SK-N-SH treated with all-trans-retinoic acid at 6 μM for 48 hours (cell line): ENCODE data around the gene SHISA8.

Source experiments
- ATAC-seq: fragments of 200-7000 bp; cut with Tn5 transposase; 3 replicates; pipeline ENCODE4 v1.9.1; 2020; ENCODE audit warnings: mild to moderate bottlenecking, moderate library complexity
- ARNTL ChIP-seq: fragments of 450-650 bp; formaldehyde crosslinking; IDR thresholded peaks from 2 replicates; pipeline ENCODE4 v1.5.0; 2020; ENCODE audit warnings: low read depth, mild to moderate bottlenecking, moderate library complexity, borderline replicate concordance
- CREB5 ChIP-seq: fragments of 250-450 bp; sonication (Bioruptor Pico); IDR thresholded peaks from 2 replicates; pipeline ENCODE4 v1.5.1; 2020; ENCODE audit warnings: low read depth, mild to moderate bottlenecking, moderate library complexity
- CSDC2 ChIP-seq: fragments of 250-450 bp; sonication (Bioruptor Pico); IDR thresholded peaks from 2 replicates; pipeline ENCODE4 v1.5.0; 2020; ENCODE audit warnings: mild to moderate bottlenecking, moderate library complexity
- ESRRG ChIP-seq: fragments of 250-450 bp; sonication (Bioruptor Pico); IDR thresholded peaks from 2 replicates; pipeline ENCODE4 v1.6.1; 2021; ENCODE audit warnings: mild to moderate bottlenecking
- GLIS3 ChIP-seq: fragments of 250-450 bp; sonication (Bioruptor Pico); IDR thresholded peaks from 2 replicates; pipeline ENCODE4 v1.5.0; 2020; ENCODE audit warnings: mild to moderate bottlenecking, moderate library complexity
- ISL1 ChIP-seq: fragments of 250-450 bp; sonication (Bioruptor Pico); IDR thresholded peaks from 2 replicates; pipeline ENCODE4 v2.1.2; 2022; ENCODE audit warnings: mild to moderate bottlenecking, moderate library complexity
- OSR1 ChIP-seq: fragments of 250-450 bp; sonication (Bioruptor Pico); IDR thresholded peaks from 2 replicates; pipeline ENCODE4 v1.8.0; 2022; ENCODE audit warnings: moderate library complexity, mild to moderate bottlenecking, inconsistent platforms
- PATZ1 ChIP-seq: fragments of 250-450 bp; sonication (Bioruptor Pico); IDR thresholded peaks from 2 replicates; pipeline ENCODE4 v1.8.0; 2020; ENCODE audit warnings: mild to moderate bottlenecking, moderate library complexity, borderline replicate concordance
- POU6F1 ChIP-seq: fragments of 250-450 bp; sonication (Bioruptor Pico); IDR thresholded peaks from 2 replicates; pipeline ENCODE4 v1.8.0; 2021; ENCODE audit warnings: low read depth, mild to moderate bottlenecking, moderate library complexity, borderline replicate concordance
- PPARA ChIP-seq: fragments of 250-450 bp; sonication (Bioruptor Pico); IDR thresholded peaks from 2 replicates; pipeline ENCODE4 v1.5.0; 2020; ENCODE audit warnings: mild to moderate bottlenecking, borderline replicate concordance
- RARB ChIP-seq: fragments of 250-450 bp; sonication (Bioruptor Pico); IDR thresholded peaks from 2 replicates; pipeline ENCODE4 v1.8.0; 2021; ENCODE audit warnings: mild to moderate bottlenecking, moderate library complexity
- SNAI2 ChIP-seq: fragments of 250-450 bp; sonication (Bioruptor Pico); IDR thresholded peaks from 2 replicates; pipeline ENCODE4 v1.5.0; 2020; ENCODE audit warnings: mild to moderate bottlenecking, moderate library complexity
- TCF4 ChIP-seq: fragments of 250-450 bp; sonication (Bioruptor Pico); IDR thresholded peaks from 2 replicates; pipeline ENCODE4 v1.8.0; 2021; ENCODE audit warnings: mild to moderate bottlenecking, moderate library complexity, borderline replicate concordance
- TOX ChIP-seq: fragments of 250-450 bp; sonication (Bioruptor Pico); IDR thresholded peaks from 2 replicates; pipeline ENCODE4 v1.8.0; 2021; ENCODE audit warnings: mild to moderate bottlenecking, moderate library complexity, borderline replicate concordance
- TSHZ2 ChIP-seq: fragments of 250-450 bp; sonication (Bioruptor Pico); IDR thresholded peaks from 2 replicates; pipeline ENCODE4 v1.5.0; 2020; ENCODE audit warnings: mild to moderate bottlenecking, moderate library complexity
- ZC3H10 ChIP-seq: fragments of 250-450 bp; sonication (Bioruptor Pico); IDR thresholded peaks from 2 replicates; pipeline ENCODE4 v1.5.1; 2021; ENCODE audit warnings: mild to moderate bottlenecking, moderate library complexity
- ZFP3 ChIP-seq: fragments of 250-450 bp; sonication (Bioruptor Pico); IDR thresholded peaks from 2 replicates; pipeline ENCODE4 v1.5.0; 2020; ENCODE audit warnings: mild to moderate bottlenecking, moderate library complexity
- ZFP30 ChIP-seq: fragments of 450-650 bp; formaldehyde crosslinking; IDR thresholded peaks from 2 replicates; pipeline ENCODE4 v1.5.0; 2022; ENCODE audit warnings: mild to moderate bottlenecking, moderate library complexity
- ZNF565 ChIP-seq: fragments of 450-650 bp; formaldehyde crosslinking; conservative IDR thresholded peaks from 2 replicates; pipeline ENCODE4 v1.5.0; 2020; ENCODE audit warnings: low read depth, mild to moderate bottlenecking, moderate library complexity
- ZNF70 ChIP-seq: fragments of 450-650 bp; formaldehyde crosslinking; IDR thresholded peaks from 2 replicates; pipeline ENCODE4 v1.5.0; 2020; ENCODE audit warnings: mild to moderate bottlenecking, moderate library complexity

SHISA8 gene

GRCh38 chr22:41934284-41935014, 19.6 kb upstream of the SHISA8 start (continued):
- no peak for TF ChIP-seq ZNF565 (CRISPR knock-in tag)

GRCh38 chr22:41933411-41934177, 18.7 kb upstream of the SHISA8 start:
- ATAC-seq = no peak
- TF ChIP-seq TCF4 = no peak
- TF ChIP-seq CSDC2 (CRISPR knock-in tag) = no peak
- TF ChIP-seq ZNF70 (CRISPR knock-in tag) = no peak
- TF ChIP-seq OSR1 (CRISPR knock-in tag) = no peak
- TF ChIP-seq ZC3H10 (CRISPR knock-in tag) = no peak
- TF ChIP-seq CREB5 = no peak
- no peak for TF ChIP-seq ZFP3 (CRISPR knock-in tag)
- TF ChIP-seq TOX = no peak
- TF ChIP-seq ZFP30 (CRISPR knock-in tag) = no peak
- no peak for TF ChIP-seq TSHZ2 (CRISPR knock-in tag)
- TF ChIP-seq PPARA (CRISPR knock-in tag) = no peak
- TF ChIP-seq SNAI2 = no peak
- TF ChIP-seq ESRRG (CRISPR knock-in tag) = no peak
- TF ChIP-seq PATZ1 (CRISPR knock-in tag) = no peak
- TF ChIP-seq ISL1 (CRISPR knock-in tag) = no peak
- TF ChIP-seq ZNF565 (CRISPR knock-in tag) = no peak

- no peak for ATAC-seq
These were observed 17.5 kb upstream of the SHISA8 start for GRCh38 chr22:41932353-41932752.

GRCh38 chr22:41931701-41932269, 16.9 kb upstream of the SHISA8 start:
- TF ChIP-seq RARB (CRISPR knock-in tag) (no peak), ARNTL (no peak), TSHZ2 (CRISPR knock-in tag) (no peak), PPARA (CRISPR knock-in tag) (no peak), GLIS3 (CRISPR knock-in tag) (no peak), ISL1 (CRISPR knock-in tag) (no peak), POU6F1 (CRISPR knock-in tag) (no peak), CSDC2 (CRISPR knock-in tag) (no peak), ZFP3 (CRISPR knock-in tag) (no peak)
- TF ChIP-seq, all 23 proteins: peak for 0
- no peak for ATAC-seq

More at GRCh38 chr22:41932353-41932752, 17.5 kb upstream of the SHISA8 start:
- TF ChIP-seq ESRRG (CRISPR knock-in tag) (no peak), SNAI2 (no peak)
